GM21723 (cell line): ENCODE measurements around the gene RIN1.
"Not testable (repeated sequence)": the region's sequence is repeated elsewhere in the genome, so short reads cannot be mapped to it uniquely, and the experiment has no call there.

ENCODE experiments used
- ATAC-seq: cut with Tn5 transposase; IDR thresholded peaks from one replicate; pipeline ENCODE4 v1.9.1; 2021; ENCODE audit warnings: mild to moderate bottlenecking, moderate library complexity; ENCODE audit not compliant: unreplicated experiment

The RIN1 gene

GRCh38 chr11:66336234-66337102 is at the start of gene RIN1:
RIN1 (minus strand) TSS chr11:66336434; CDS start chr11:66336402, 32 bp downstream.
- ATAC-seq, result peak; percentile 69

GRCh38 chr11:66384316-66384715 is 48.1 kb upstream of the RIN1 start:
- ATAC-seq, result not testable (repeated sequence)

- not testable (repeated sequence) for ATAC-seq
Observed at GRCh38 chr11:66380264-66380663, 44.0 kb upstream of the RIN1 start.

- ATAC-seq, result not testable (repeated sequence)
Observed at GRCh38 chr11:66373690-66374287, 37.6 kb upstream of the RIN1 start.

GRCh38 chr11:66373265-66373664 is 37.0 kb upstream of the RIN1 start:
- ATAC-seq, result no peak

- ATAC-seq, result peak; percentile 76
Observed at GRCh38 chr11:66371627-66372415, 35.6 kb upstream of the RIN1 start, which contains the start of gene SLC29A2. SLC29A2 (minus strand) TSS chr11:66371760; CDS start chr11:66371591, 169 bp downstream.

GRCh38 chr11:66369073-66369894 is 33.0 kb upstream of the RIN1 start:
- ATAC-seq, result no peak

- no peak for ATAC-seq
Observed at GRCh38 chr11:66368484-66368883, 32.2 kb upstream of the RIN1 start.

- ATAC-seq, result no peak
Observed at GRCh38 chr11:66367561-66368312, 31.5 kb upstream of the RIN1 start.

GRCh38 chr11:66366844-66367477 is 30.7 kb upstream of the RIN1 start:
- ATAC-seq, result no peak

- ATAC-seq, result no peak
Observed at GRCh38 chr11:66365711-66366619, 29.7 kb upstream of the RIN1 start.

GRCh38 chr11:66365166-66365565 is 28.9 kb upstream of the RIN1 start:
- no peak for ATAC-seq

- no peak for ATAC-seq
Observed at GRCh38 chr11:66363805-66364535, 27.7 kb upstream of the RIN1 start.

GRCh38 chr11:66363187-66363601 is 27.0 kb upstream of the RIN1 start:
- no peak for ATAC-seq

- ATAC-seq, result no peak
Observed at GRCh38 chr11:66362481-66363147, 26.4 kb upstream of the RIN1 start.

GRCh38 chr11:66361502-66361941 is 25.3 kb upstream of the RIN1 start:
- no peak for ATAC-seq
